ENCODE results near the gene LMCD1. TPM values are rescaled to one million over a fixed set of nuclear protein-coding genes. Genes with fewer than 3 reads are reported as not detected.

Gene LMCD1
- total RNA-seq, 2 experiments from 2014 or later = 2.1 to 2.2 TPM

- no peaks in the 10 kb centered on the region for H3K4me1 Mint-ChIP-seq (ENCODE audit: low read depth)
- no peak for TF ChIP-seq CTCF (IDR thresholded peaks at IDR 0.05)
- intact Hi-C loops (cut with micrococcal nuclease) = no loop called here
- ATAC-seq = no peak
- no peaks in the 10 kb centered on the region for H3K9me3 Mint-ChIP-seq
- no peak overlapping the region for H3K27ac Mint-ChIP-seq
- CTCF ChIA-PET = no interaction called here
- POLR2A ChIA-PET = no interaction called here
- no peak overlapping the region for H3K4me3 Mint-ChIP-seq
- no peaks in the 10 kb centered on the region for H3K36me3 Mint-ChIP-seq (ENCODE audit: low read depth)
- H3K27me3 Mint-ChIP-seq = no peaks in the 10 kb centered on the region
- no peak for DNase-seq
Observed at GRCh38 chr3:8486434-8486833, 15.2 kb upstream of the LMCD1 start.

DNA sequence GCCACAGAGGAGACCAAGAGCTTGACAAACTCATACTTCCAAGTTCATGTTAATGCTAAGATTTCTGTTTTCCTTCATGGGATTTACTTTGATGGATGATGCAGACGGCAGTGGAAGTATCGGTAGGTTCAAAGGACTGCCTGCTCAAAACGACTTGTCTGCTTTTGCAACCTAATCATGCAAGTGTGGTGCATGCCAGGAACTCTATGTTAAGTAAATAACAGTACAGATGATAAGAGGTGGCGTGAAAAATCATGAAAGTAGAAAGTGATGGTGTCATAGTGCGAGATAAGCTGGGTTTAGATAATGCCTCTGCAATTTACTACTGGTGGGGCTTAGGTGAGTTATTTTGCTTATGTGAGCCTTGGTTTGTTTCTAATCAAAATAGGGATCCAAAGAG, 14.7 kb upstream of the LMCD1 start:
- Mint-ChIP-seq H3K36me3 (ENCODE audit: low read depth) (no peaks in the 10 kb centered on the region), H3K4me3 (no peak overlapping the region), H3K9me3 (no peaks in the 10 kb centered on the region), H3K4me1 (ENCODE audit: low read depth) (no peaks in the 10 kb centered on the region), H3K27me3 (peaks cover 3% of the 10 kb centered on the region), H3K27ac (no peak overlapping the region)
- ATAC-seq (no peak), DNase-seq (no peak)
- no peak for TF ChIP-seq CTCF (IDR thresholded peaks at IDR 0.05)
- ChIA-PET POLR2A (no interaction called here), CTCF (no interaction called here)
- intact Hi-C loops (cut with micrococcal nuclease) = no loop called here

- ChIA-PET POLR2A (no interaction called here), CTCF (no interaction called here)
- ATAC-seq = no peak
- no peak for TF ChIP-seq CTCF (IDR thresholded peaks at IDR 0.05)
- Mint-ChIP-seq H3K4me3 (no peak overlapping the region), H3K9me3 (no peaks in the 10 kb centered on the region), H3K27ac (no peak overlapping the region), H3K36me3 (ENCODE audit: low read depth) (no peaks in the 10 kb centered on the region), H3K27me3 (peaks cover 9% of the 10 kb centered on the region), H3K4me1 (ENCODE audit: low read depth) (no peaks in the 10 kb centered on the region)
- intact Hi-C loops (cut with micrococcal nuclease) = no loop called here
- no peak for DNase-seq
Observed at GRCh38 chr3:8488411-8488810, 13.2 kb upstream of the LMCD1 start.

DNA sequence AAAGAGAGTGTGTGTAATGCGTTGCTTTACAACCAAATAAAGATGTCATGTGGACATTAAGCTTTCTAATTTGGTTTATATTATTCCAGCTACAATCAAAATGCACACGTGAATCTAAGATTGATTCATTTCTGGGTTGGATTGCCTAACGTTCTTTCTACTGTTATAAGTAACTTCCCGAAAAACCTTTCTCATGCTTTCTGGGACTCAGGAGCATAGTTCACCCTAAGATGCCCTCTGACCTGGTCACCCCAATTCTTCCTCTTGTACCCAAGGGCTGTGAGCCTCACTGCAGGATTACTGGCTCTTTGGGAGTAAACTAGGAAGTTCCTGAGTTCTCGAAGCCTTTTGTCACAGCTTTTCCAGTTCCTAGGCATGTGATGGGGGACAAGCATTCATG, 12.7 kb upstream of the LMCD1 start:
- intact Hi-C loops (cut with micrococcal nuclease) = no loop called here
- ChIA-PET POLR2A (no interaction called here), CTCF (no interaction called here)
- Mint-ChIP-seq H3K27ac (no peak overlapping the region), H3K4me1 (ENCODE audit: low read depth) (no peaks in the 10 kb centered on the region), H3K9me3 (no peaks in the 10 kb centered on the region), H3K27me3 (peaks cover 12% of the 10 kb centered on the region), H3K36me3 (ENCODE audit: low read depth) (no peaks in the 10 kb centered on the region), H3K4me3 (no peak overlapping the region)
- TF ChIP-seq CTCF (IDR thresholded peaks at IDR 0.05) = no peak
- ATAC-seq = no peak
- no peak for DNase-seq

DNA sequence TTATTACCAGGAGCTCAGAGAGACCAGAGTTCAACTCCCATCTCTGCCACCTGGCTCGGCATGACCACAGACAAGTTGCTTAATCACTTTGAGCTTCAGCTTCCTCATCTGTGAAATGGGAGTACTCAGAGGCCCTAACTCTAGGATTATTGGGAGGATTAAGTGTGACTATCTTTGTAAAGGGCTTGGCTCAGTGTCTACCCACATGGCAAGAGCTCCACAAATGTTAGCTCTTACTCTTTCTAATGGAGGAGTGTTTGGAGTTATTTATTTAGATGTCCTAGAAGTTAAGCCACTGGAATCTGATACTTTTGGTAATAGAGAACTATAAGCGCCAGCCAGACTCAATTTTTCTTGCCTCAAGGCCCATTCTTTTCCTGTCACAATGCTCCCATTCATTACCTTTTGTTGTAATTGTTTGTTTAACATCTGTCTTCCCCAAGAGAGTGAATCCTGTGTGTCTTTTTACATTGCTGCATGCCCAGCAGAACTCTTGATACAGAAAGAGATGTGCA, 12.3 kb upstream of the LMCD1 start:
- Mint-ChIP-seq H3K4me1 (ENCODE audit: low read depth) (no peaks in the 10 kb centered on the region), H3K9me3 (no peaks in the 10 kb centered on the region), H3K4me3 (no peak overlapping the region), H3K36me3 (ENCODE audit: low read depth) (no peaks in the 10 kb centered on the region), H3K27me3 (peaks cover 12% of the 10 kb centered on the region), H3K27ac (no peak overlapping the region)
- DNase-seq (no peak), ATAC-seq (no peak)
- CTCF ChIA-PET = no interaction called here
- intact Hi-C loops (cut with micrococcal nuclease) = no loop called here
- POLR2A ChIA-PET = no interaction called here
- no peak for TF ChIP-seq CTCF (IDR thresholded peaks at IDR 0.05)
